Femur (tissue), 1 donor: ENCODE data around the gene ARHGEF16.

ENCODE experiments used
- DNase-seq: peaks from one replicate; pipeline ENCODE4 v3.0.0-alpha.2; 2017

The ARHGEF16 gene

DNA sequence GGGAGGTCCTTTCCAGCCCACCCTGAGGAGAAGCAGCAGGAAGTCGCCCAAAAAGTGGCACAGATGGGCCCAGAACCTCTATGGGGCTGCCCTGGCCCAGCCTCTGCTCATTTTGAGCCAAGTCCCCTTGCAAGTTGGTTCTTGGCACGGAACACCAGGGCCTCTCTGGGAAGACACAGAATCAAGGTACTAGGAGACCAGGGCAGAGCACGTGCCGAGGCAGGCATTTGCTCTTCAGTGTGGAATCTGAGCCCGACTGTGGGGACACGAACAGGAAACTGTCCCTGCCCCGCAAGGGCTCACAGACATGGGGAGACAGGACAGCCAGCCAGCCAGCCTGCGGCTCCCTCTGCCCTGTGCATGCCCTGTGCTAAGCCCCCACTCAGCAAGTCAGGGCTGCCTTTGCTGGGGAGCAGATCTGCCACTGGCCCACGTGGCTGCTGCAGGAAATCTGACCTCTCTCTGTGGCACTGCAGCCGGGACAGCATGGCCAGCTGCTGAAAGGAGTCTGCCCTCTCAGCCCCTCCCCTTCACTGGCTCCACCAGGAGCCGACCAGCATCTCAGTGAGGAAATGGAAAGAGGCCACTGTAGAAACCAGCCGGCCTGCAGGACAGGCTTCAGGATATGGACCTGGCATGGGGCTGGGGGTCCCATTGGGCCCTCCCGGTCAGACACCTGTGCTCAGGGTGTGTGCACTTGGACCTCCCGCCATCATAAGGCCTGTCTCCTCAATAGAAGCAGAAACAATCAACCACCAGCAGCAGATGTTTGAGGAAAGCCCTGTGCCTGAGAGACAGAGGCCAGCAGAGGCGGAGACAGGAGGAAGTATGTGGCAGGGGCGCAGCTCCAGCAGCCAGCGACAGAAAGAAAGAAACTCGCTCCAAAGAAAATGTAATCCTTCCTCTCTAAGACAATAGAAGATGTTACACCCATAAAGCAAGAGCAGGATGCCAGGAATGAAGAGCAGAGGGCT is 3.7 kb downstream of the ARHGEF16 start:
- no peak for DNase-seq

DNA sequence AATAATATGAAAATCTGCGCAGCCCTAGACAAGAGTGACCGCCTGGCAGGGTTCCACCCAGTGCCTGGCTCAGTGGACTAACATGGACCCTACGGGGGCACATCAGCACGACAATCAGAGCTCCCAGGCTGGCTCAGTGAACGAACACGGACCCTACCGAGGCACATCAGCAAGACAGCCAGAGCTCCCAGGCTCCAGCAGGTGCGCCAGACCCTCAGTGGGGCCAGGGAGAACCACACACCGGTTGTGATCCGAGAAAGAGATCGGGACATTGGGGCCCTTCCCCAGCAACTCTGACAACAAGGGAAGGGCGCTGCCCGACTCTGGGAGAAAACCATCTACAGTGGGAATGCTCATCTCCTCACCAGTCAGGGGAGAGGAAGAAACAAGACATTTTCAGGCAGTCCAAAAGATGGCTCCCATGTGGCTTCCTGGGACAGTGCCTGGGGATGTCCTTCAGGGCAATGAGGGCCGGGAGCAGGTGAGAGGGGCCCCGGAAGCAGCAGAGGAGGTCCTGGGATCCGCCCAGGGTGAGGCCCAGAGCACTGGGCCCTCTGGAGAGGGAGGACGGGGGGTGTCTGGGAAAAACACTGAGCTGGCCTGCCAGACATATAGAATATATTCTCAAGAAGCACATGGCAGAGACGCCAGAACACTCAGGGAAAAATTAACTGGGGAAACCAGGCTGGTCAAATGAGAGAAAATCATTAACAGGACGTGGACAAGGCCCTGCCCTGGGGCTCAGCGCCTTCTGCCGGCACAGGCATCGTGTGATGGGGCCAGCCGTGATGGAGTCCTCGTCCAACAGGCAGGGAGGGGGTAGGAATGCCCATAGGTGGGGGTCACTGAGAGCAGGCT is 4.8 kb downstream of the ARHGEF16 start:
- DNase-seq = no peak

DNA sequence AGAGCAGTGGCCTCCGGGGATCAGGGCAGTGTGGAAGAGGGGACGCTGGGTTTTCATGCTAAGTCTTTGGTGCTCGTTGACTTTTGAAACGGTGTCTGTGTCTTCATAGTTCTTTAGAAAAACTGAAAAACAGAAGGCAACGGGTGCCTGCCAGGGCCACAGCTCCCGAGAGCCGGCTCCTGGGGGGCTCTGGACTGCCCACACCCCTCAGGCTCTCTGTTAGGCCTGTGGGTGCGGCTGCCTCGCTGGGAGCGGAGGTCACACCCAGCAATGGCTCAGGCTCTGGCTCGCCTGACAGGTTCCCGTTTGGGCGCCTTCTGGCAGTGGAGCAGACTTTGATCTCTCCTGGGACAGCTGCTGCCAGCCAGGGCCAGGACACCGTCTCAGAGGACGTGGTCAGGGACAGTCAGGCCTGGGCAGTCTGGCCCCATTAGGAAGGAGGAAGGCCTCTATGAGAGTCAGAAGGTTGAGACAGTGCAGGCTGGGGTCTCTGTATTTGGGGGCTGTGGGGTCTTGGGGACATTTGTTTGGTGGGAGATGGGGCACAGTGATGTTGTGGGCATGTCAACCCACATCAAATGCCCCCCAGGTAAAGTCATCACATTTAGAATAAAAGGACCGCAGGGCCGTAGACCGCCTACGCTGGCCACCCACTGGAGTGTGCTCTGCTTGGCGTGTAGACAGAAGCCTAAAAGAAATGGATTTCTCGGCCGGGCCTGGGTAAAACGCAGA is 5.6 kb downstream of the ARHGEF16 start:
- DNase-seq = no peak

DNA sequence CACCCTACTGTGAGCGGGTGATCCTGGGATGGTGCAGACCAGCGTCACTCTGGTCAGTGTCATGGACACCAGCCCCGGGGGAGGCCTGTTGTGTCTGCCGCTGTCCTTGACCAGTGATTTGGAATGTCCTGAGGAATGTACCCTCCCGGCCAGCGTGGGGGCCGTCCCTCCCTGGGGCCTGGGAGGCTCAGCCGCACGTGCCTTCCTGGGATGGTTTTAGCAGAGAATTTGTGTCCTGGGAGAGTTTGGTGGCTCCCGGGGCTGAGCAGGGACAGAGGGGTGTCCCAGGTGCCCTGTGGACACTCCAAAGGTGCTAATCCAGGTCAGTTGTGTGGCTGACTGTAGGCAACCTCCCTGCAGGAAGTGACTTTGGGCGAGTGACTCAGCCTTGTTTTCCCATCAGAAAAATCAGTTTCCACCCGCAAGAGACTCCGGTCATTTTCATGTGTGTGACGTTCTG is 6.2 kb downstream of the ARHGEF16 start:
- DNase-seq = no peak

DNA sequence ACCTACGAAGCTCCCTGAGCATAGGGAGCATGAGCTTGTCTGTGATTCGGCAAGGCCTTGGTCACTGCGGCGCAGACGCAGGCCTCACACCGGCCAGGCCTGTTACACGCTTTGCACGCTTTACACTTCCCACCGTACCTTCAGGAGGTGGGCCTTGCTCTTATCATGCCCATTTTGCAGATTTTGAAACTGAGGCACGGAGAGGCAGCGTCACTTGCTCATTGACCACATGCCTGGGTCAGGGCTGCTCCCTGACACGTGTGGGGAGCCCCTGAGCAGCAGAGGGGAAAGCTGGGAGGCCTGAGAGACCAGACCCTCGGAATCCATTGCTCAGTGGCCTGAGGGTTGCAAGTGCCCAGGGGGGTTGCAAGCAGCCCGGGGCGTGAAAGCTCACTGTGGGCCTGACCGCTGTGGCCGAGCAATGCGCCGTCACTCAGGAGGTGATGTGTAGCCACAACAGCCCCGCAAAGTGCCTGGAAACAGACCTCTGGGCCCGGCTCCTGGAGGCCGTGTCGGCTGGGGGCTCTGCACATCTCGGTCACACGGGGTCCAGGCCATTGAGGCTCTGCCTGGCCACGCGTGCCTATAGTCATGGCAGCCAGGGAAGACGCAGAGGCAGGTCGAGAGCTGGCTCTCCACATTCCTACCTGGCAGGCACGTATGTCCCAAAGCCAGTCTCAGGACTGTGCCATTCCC is 6.9 kb downstream of the ARHGEF16 start:
- no peak for DNase-seq

DNA sequence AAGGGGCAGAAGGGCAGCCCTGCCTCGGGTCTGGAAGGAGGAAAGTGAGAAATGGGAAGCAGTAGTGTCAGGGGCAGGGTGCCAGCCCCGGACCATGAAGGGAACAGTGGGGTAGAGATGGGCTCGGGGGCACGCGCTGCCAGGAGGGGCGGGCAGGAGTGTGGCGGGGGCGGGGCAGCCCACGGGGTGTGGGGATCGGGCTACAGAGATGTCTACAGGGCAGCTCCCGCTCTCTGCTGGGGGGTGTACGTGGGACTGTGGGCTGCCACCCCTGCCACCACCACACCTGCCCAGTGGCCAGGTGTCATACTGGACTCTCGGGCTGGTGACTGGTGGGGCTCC is 7.4 kb downstream of the ARHGEF16 start:
- DNase-seq = no peak

DNA sequence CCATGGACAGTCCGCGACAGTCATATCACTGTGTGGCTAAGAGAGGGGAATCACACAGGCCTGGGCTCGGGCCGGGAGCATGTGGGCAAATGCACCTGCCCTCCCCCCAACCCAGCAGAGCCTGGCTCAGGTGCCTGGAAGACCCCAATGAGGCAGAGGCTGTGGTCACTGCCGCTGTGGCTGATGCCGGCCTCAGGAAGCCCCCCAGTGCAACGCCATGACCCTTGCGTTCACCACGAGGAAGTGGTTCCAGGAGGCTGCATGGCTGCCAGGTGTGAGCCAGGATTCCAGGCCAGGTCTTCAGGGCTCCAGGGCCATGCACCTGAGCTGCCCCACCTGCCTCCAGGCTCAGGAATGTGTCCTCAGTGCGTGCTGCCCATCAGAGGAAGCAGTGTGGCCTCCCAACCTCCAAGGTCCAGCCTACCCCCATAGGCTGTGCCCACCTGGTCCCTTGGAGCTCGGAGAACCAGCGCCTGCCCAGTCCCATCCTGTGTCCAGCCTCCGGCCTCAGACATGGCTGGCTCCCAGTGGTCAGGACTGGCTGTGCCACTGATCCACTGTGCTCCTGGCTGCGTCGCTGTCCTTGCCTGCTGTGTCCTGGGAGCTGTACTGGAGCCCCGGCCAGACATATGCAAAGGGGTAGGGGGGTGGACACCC is 8.0 kb downstream of the ARHGEF16 start:
- no peak for DNase-seq

DNA sequence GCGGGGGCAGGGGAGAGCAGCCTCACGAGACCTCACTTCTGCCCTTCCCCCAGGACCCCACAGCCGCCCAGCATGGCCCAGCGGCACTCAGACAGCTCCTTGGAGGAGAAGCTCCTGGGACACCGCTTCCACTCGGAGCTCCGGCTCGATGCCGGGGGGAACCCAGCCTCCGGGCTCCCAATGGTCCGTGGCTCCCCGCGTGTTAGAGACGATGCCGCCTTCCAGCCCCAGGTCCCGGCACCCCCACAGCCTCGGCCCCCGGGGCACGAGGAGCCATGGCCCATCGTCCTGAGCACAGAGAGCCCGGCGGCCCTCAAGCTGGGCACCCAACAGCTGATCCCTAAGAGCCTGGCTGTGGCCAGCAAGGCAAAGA is 8.5 kb downstream of the ARHGEF16 start:
- no peak for DNase-seq

DNA sequence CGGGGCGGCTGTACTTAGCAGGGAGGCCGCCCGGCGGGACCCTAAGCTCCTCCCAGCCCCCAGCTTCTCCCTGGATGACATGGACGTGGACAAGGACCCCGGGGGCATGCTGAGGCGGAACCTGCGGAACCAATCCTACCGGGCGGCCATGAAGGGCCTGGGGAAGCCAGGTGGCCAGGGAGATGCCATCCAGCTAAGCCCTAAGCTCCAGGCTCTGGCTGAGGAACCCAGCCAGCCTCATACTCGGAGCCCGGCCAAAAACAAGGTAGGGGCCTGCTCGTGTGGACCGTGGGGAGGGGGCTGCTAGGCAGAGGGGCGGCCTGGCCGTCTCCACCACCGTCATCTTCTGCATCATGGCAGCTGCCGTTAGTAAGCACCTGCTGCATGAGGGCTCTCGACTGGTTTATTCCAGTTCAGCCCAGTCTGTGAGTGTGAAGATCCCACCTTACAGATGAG is 9.0 kb downstream of the ARHGEF16 start:
- DNase-seq = no peak

DNA sequence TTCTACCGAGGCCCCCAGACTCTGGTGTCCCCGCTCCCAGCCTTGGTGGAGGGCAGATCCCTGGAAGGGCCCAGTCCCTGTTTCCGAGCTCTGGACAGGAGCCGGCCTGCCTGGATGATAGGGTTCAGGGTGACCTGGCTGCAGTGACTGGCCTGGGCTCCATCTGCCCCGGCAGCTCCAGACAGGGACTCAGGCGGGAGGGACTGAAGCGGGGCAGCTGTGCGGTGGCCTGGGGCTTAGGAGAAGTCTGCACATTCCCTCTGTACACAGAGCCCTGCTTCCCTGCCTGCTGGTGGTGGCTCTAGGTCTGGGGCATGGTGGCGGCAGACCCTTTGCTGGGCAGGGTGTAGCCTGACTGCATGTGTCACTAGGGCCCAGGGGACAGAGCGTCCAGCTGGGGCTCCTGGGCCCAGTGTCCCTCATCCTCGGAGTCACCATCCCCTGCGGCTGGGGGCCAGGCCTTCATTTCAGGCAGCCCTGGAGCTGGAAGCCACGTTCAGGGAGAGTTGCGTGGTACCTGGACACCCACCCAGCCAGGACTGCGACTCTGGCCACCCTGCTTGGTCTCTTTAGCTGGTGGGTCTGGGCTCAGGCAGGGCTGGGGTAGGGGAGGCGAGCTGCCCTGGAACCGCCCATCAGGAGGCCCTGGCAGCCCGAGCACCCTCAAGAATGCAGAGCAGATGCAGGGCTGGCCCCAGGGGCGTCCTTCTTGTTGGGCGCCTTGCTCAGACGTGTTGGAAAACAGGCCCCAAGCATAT is 9.6 kb downstream of the ARHGEF16 start:
- DNase-seq = no peak

DNA sequence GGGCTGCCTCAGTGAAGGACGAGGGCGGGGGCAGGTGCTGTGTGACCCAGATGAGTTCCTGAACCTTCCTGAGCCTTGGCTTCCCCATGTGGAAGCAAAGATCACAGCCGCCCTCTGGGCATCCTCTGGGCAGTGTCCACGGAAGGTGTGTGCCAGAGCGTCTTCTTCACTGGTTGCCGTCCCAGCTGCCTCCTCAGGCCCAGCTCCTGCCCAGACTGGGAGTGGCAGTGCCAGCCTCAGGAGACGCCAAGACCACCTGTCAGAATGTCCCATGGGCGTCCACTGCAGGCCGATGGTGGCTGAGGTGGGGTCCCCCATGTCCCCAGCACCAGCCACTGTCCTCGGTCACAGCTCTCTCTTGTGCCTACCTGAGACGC is 10.2 kb downstream of the ARHGEF16 start:
- DNase-seq = no peak

DNA sequence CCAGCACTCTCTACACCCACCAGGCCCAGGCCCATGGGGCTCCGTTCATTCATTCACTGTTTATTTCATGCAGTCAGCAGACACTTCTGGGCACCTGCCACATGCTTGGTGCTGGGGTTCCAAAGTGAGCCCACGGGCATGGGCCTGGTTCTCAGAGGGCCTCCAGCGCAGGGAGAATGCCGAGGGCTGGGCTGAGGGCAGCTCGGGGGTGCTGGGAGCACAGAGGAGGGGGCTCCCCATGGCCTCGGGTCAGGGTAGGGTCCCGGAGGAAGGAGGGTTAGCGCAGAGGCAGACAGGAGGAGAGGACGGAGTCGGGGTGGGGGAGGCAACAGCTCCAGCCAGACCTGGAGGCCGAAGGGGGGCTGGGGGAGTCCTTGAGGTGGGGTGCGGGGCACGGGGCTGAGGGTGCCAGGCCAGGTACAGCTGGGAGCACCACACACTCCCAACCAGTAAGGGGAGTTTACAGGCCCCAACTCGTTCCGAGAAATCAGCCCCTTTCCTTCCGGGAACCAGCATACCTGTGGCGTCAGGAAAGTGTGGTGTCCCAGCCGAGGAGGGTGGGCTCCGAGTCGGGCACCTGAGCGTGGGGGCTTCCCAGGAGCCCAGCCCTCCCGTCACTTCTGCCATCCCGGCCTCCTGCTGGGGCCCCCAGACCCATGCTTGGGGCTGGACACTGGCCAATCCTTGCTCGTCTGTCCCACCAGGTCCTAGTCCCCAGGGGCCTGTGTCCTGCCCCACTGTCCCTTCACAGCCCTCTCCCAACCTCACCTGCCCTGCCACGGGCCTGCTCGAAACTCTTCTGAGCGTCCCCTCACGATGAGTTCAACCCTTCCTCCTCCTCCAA is 10.8 kb downstream of the ARHGEF16 start:
- no peak for DNase-seq

DNA sequence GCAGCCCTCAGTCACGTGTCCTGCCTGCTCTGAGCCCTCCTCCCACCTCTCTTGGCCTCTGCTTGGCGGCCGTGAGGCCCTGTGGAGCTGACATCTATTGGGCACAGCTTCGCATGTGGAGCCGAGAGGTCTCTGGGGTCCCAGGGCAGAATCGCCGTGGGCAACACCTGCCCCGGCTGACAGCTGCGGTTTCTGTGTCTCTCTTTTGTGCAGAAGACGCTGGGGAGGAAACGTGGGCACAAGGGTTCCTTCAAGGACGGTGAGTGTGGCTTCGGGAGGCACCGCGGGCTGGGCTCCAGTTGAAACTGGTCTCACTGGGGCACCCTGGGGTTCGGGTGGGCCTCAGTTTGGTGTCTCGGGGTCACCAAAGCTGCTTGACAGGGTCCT is 11.5 kb downstream of the ARHGEF16 start:
- no peak for DNase-seq

DNA sequence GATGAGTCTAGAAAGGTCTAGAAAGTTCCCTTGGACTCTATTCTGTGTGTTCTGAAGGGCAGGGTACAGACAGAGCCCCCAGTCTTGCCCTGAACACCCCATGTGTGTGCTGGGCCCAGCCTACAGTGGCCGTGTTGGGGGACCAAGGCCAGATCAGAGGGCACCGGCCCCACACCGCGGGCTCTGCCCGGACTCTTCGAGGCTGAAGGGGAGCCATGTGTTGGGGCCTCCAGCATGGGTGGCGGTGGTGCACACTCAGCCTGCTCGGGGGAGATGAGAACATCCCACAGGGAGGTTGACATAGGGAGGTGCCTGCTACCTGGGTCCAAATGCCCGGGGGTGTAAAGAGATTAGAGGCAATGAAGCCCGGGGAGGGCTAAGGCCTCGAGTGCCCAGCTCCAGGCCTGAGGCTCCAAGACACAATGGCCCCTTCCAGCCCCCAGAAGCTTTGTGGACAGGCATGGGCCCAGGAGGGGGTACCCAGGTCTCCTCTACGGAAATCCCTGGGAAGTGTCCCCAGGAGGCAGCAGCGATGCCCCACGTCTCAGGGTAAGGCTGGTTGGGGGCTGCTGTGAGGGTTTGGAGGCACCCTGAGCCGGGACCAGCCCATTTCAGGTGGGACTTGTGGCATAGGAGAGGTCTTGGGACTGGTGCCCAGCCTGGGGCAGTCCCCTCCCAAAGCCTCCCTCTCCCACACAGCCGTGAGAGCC is 12.1 kb downstream of the ARHGEF16 start:
- no peak for DNase-seq

DNA sequence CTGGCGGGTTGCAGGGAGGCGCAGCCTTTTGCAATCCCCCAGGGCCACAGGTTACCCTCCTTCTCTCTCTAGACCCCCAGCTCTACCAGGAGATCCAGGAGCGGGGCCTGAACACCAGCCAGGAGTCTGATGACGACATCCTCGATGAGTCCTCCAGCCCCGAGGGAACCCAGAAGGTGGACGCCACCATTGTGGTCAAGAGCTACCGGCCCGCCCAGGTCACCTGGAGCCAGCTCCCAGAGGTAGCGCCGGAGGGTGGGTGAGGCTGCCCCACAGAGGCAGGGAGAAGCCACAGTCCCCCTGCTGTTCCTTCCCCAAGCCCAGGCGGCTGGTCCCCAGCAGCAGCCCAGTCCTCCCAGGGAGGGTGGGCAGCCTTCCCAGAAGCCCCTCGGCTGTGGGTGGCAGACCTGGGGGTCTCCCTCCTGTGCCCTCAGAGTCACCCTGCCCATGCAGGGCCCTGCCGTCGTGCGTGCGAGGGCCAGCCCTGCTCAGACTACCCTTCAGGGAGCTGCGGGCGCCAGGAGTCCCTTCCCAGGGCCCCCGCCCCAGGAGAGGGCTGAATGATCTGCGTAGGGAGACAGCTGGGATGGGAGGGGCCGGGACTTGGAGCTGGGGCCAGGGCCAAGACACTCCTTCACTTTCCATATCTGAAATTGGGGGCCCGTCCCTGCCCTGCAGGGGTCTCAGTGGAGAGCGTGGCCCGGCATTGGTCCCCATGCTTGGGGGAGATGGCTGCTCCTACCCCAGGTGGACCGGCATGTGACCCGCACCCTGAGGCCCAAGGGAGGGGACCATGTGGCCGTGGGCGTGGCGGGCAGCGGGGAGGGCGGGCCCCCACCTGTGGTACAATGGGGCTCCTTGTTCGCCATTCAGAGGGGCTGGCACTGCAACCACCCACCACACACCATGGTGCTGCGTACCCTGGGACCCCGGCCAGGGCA is 12.9 kb downstream of the ARHGEF16 start:
- no peak for DNase-seq

DNA sequence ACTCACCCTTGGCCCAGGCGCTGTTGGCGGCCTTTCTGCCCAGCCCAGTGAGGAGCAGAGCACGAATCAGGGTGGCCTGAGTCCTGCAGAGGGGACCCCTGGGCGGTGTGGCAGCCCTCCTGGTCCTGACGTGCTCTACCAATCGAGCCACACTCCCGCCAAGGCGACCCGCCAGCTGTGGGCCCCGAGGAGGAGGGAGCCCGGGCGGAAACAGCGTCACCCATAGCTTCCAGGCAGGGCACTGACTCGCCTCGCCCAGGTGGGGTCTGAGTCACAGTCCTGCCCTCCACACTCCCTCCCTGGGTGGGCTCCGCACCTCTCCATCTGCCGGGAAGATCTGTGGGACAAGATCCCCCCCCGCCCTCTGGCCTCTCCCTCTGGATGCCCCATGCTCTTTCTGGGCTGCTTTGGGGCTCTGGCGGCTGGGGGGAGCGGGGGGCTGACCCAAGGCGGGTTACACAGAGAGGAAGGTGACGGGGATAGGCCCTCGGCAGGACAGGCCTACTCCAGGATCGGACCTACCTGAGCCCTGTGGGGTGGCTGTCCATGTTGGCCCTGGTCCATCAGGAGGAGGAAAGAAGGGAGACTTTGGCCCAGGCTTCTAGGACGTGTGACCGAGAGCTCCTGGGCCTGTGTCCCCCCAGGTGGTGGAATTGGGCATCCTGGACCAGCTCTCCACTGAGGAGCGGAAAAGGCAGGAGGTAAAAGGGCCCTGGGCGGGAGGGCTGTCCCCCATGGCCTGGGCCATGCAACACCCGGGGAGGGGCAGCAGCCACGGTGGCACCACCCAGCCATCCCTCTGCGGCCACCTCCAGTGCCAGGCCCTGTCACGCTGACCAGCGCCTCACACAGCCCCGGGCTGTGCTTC is 14.0 kb downstream of the ARHGEF16 start:
- no peak for DNase-seq

DNA sequence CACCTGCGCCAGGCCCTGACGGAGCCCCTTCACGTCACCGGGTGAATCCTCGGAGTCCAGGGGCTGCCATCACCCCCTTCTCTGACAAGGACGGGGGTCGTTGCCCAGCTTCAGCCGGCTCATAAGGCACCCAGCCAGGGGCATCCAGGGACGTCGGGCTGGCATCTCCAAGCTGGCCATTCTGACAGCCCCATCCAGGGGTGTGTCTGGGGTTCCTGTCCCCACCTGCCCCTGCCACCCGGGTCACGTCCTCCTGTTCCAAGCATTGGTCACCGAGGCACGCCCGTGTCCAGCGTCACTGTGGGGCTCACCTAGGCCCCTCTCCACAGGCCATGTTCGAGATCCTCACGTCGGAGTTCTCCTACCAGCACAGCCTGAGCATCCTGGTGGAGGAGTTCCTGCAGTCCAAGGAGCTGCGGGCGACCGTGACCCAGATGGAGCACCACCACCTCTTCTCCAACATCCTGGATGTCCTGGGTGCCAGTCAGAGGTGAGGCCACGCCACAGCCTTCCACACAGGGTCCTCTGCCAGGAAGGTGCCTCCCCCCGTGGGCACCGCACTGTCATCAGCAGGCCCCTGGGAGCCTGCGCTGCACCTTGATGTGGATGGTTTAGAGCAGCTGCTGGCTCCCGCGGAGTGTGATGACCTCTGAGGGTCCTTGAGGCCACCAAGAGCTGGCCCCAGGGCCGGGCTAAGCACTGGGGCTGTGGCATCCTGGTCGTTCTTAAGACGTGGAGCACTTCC is 14.8 kb downstream of the ARHGEF16 start:
- no peak for DNase-seq
